Lower lobe of right lung (tissue), 2 donors: Measurements from ENCODE around the gene KLHL26. TPM values are rescaled to one million over a fixed set of nuclear protein-coding genes. Genes with fewer than 3 reads are reported as not detected.
A peak's percentile ranks its signal among the peaks of the same experiment; 100 is the strongest.

Experiments used
- ATAC-seq, 2 donors: fragments of 200-7000 bp; cut with Tn5 transposase; one replicate each; pipeline ENCODE4 v1.9.1; 2020 to 2022; ENCODE audit warnings: mild to moderate bottlenecking in 2 of 2, moderate library complexity in 2 of 2
- DNase-seq: peaks from one replicate; pipeline ENCODE4 v3.0.0-alpha.2; 2020
- H3K27ac ChIP-seq: fragments of 200-600 bp; one replicate; pipeline ENCODE4 v1.8.0; 2022
- H3K27me3 ChIP-seq: fragments of 200-600 bp; one replicate; pipeline ENCODE4 v1.8.0; 2022; ENCODE audit warnings: low read depth
- H3K36me3 ChIP-seq: fragments of 200-600 bp; one replicate; pipeline ENCODE4 v1.8.0; 2022; ENCODE audit warnings: mild to moderate bottlenecking
- H3K4me1 ChIP-seq: fragments of 200-600 bp; one replicate; pipeline ENCODE4 v1.8.0; 2022
- H3K4me3 ChIP-seq: fragments of 200-600 bp; one replicate; pipeline ENCODE4 v1.8.0; 2022; ENCODE audit warnings: mild to moderate bottlenecking
- H3K9me3 ChIP-seq: fragments of 200-600 bp; one replicate; pipeline ENCODE4 v1.8.0; 2022
- CTCF ChIP-seq: fragments of 200-600 bp; IDR thresholded peaks from one replicate; pipeline ENCODE4 v1.8.0; 2022; ENCODE audit warnings: antibody characterized with exemption, mild to moderate bottlenecking
- intact Hi-C: fragments of 100-400 bp; cut with DNase I; formaldehyde crosslinking; loops from one replicate; pipeline ENCODE4 v1.11.0; 2022
- total RNA-seq: library from RNA; stranded (reverse); fragmentation: NEBNext Ultra II Directional; extraction: Animal tissue kit (Norgen Biotek cat#: 25700); gene quantifications from one replicate; pipeline ENCODE4 v1.2.1, GENCODE V29; 2021
- donor health status: DM: no; HTN: yes; CAD: no; lungs with severe emphysema.

KLHL26 gene
- total RNA-seq, 1 donor from 2014 or later = 14.5 TPM

- Histone ChIP-seq H3K27ac (no peak overlapping the region), H3K4me3 (no peak overlapping the region), H3K27me3 (peaks cover 95% of the 10 kb centered on the region), H3K36me3 (no peaks in the 10 kb centered on the region), H3K4me1 (peaks cover 60% of the 10 kb centered on the region), H3K9me3 (no peaks in the 10 kb centered on the region)
- DNase-seq = no peak
- intact Hi-C loops = no loop called here
- no peak for ATAC-seq
- TF ChIP-seq CTCF = no peak
Measured at GRCh38 chr19:18608102-18608804, 28.6 kb upstream of the KLHL26 start.

- peaks cover 52% of the 10 kb centered on the region for H3K4me1 ChIP-seq
- no peak overlapping the region for H3K27ac ChIP-seq
- H3K4me3 ChIP-seq = no peak overlapping the region
- H3K27me3 ChIP-seq = peaks cover 95% of the 10 kb centered on the region
- intact Hi-C loops = no loop called here
- DNase-seq = no peak
- H3K9me3 ChIP-seq = no peaks in the 10 kb centered on the region
- TF ChIP-seq CTCF = no peak
- no peaks in the 10 kb centered on the region for H3K36me3 ChIP-seq
- ATAC-seq = no peak
Measured at GRCh38 chr19:18608805-18609716, 27.8 kb upstream of the KLHL26 start.

- ATAC-seq (peak; percentile 28 to 46), DNase-seq (no peak)
- intact Hi-C loops = no loop called here
- TF ChIP-seq CTCF = no peak
- H3K36me3 ChIP-seq = no peaks in the 10 kb centered on the region
- H3K4me3 ChIP-seq = no peak overlapping the region
- H3K9me3 ChIP-seq = no peaks in the 10 kb centered on the region
- no peak overlapping the region for H3K27ac ChIP-seq
- H3K27me3 ChIP-seq = peaks cover 95% of the 10 kb centered on the region
- peaks cover 51% of the 10 kb centered on the region for H3K4me1 ChIP-seq
Measured at GRCh38 chr19:18609717-18610051, 27.1 kb upstream of the KLHL26 start.

- no peaks in the 10 kb centered on the region for H3K36me3 ChIP-seq
- H3K4me1 ChIP-seq = peaks cover 51% of the 10 kb centered on the region
- TF ChIP-seq CTCF = no peak
- H3K4me3 ChIP-seq = no peak overlapping the region
- H3K27ac ChIP-seq = no peak overlapping the region
- H3K27me3 ChIP-seq = peaks cover 95% of the 10 kb centered on the region
- no peaks in the 10 kb centered on the region for H3K9me3 ChIP-seq
- peak; percentile 11 to 47 for ATAC-seq
- intact Hi-C loops = no loop called here
- no peak for DNase-seq
Measured at GRCh38 chr19:18610245-18610555, 26.6 kb upstream of the KLHL26 start.

- no peak for TF ChIP-seq CTCF
- intact Hi-C loops = no loop called here
- H3K9me3 ChIP-seq = no peaks in the 10 kb centered on the region
- DNase-seq (no peak), ATAC-seq (peak; percentile 8 to 22)
- no peak overlapping the region for H3K27ac ChIP-seq
- H3K36me3 ChIP-seq = no peaks in the 10 kb centered on the region
- peaks cover 95% of the 10 kb centered on the region for H3K27me3 ChIP-seq
- no peak overlapping the region for H3K4me3 ChIP-seq
- H3K4me1 ChIP-seq = peaks cover 51% of the 10 kb centered on the region
Measured at GRCh38 chr19:18610556-18611326, 26.1 kb upstream of the KLHL26 start.
